ENCODE data around the gene INHBB.
A peak's percentile ranks its signal among the peaks of the same experiment; 100 is the strongest.

INHBB gene

GRCh38 chr2:120376101-120376500, 30.2 kb downstream of the INHBB start:
- Histone ChIP-seq H3K9me3 (no peaks in the 10 kb centered on the region), H3K4me3 (no peak overlapping the region), H4K20me1 (no peaks in the 10 kb centered on the region), H3K36me3 (no peaks in the 10 kb centered on the region), H3K4me1 (peaks cover 53% of the 10 kb centered on the region), H3K27me3 (no peaks in the 10 kb centered on the region), H3K4me2 (peak overlapping the region; percentile 47), H3K9ac (no peak overlapping the region), H3K27ac (peak overlapping the region; percentile 9; the same call in 1 of the 2 replicates)
- TF ChIP-seq Cebpa-rat (IDR thresholded peaks at IDR 0.05) = no peak

- Histone ChIP-seq H3K36me3 (no peaks in the 10 kb centered on the region), H3K4me2 (peak overlapping the region; percentile 47), H3K27me3 (no peaks in the 10 kb centered on the region), H3K27ac (no peak overlapping the region), H3K9me3 (no peaks in the 10 kb centered on the region), H3K4me1 (peaks cover 50% of the 10 kb centered on the region), H3K4me3 (no peak overlapping the region), H3K9ac (no peak overlapping the region), H4K20me1 (no peaks in the 10 kb centered on the region)
- TF ChIP-seq Cebpa-rat (IDR thresholded peaks at IDR 0.05) = no peak
Observed at GRCh38 chr2:120376679-120377640, 31.0 kb downstream of the INHBB start.

- H3K9me3 ChIP-seq = no peaks in the 10 kb centered on the region
- no peak overlapping the region for H3K27ac ChIP-seq
- H3K9ac ChIP-seq = no peak overlapping the region
- no peaks in the 10 kb centered on the region for H3K27me3 ChIP-seq
- H3K4me2 ChIP-seq = no peak overlapping the region
- H3K36me3 ChIP-seq = no peaks in the 10 kb centered on the region
- H3K4me3 ChIP-seq = no peak overlapping the region
- no peak for TF ChIP-seq Cebpa-rat (IDR thresholded peaks at IDR 0.05)
- no peaks in the 10 kb centered on the region for H4K20me1 ChIP-seq
- H3K4me1 ChIP-seq = peaks cover 38% of the 10 kb centered on the region
Observed at GRCh38 chr2:120378605-120379004, 32.7 kb downstream of the INHBB start.

- Histone ChIP-seq H3K9me3 (no peaks in the 10 kb centered on the region), H3K4me2 (no peak overlapping the region), H3K4me3 (no peak overlapping the region), H3K27ac (no peak overlapping the region), H4K20me1 (no peaks in the 10 kb centered on the region), H3K4me1 (peaks cover 25% of the 10 kb centered on the region), H3K27me3 (no peaks in the 10 kb centered on the region), H3K9ac (no peak overlapping the region), H3K36me3 (no peaks in the 10 kb centered on the region)
- no peak for TF ChIP-seq Cebpa-rat (IDR thresholded peaks at IDR 0.05)
Observed at GRCh38 chr2:120379916-120380893, 34.3 kb downstream of the INHBB start.

GRCh38 chr2:120381192-120381591, 35.3 kb downstream of the INHBB start:
- Histone ChIP-seq H3K27ac (no peak overlapping the region), H3K4me1 (peaks cover 21% of the 10 kb centered on the region), H4K20me1 (no peaks in the 10 kb centered on the region), H3K36me3 (no peaks in the 10 kb centered on the region), H3K9ac (no peak overlapping the region), H3K4me3 (no peak overlapping the region), H3K4me2 (no peak overlapping the region), H3K27me3 (no peaks in the 10 kb centered on the region), H3K9me3 (no peaks in the 10 kb centered on the region)
- no peak for TF ChIP-seq Cebpa-rat (IDR thresholded peaks at IDR 0.05)

- no peaks in the 10 kb centered on the region for H3K36me3 ChIP-seq
- H3K4me1 ChIP-seq = peaks cover 16% of the 10 kb centered on the region
- H3K9me3 ChIP-seq = no peaks in the 10 kb centered on the region
- no peak for TF ChIP-seq Cebpa-rat (IDR thresholded peaks at IDR 0.05)
- H3K4me2 ChIP-seq = no peak overlapping the region
- H3K9ac ChIP-seq = no peak overlapping the region
- H4K20me1 ChIP-seq = no peaks in the 10 kb centered on the region
- H3K27ac ChIP-seq = no peak overlapping the region
- no peak overlapping the region for H3K4me3 ChIP-seq
- no peaks in the 10 kb centered on the region for H3K27me3 ChIP-seq
Observed at GRCh38 chr2:120381661-120382060, 35.7 kb downstream of the INHBB start.

- no peak for TF ChIP-seq Cebpa-rat (IDR thresholded peaks at IDR 0.05)
- Histone ChIP-seq H3K9ac (no peak overlapping the region), H3K4me3 (no peak overlapping the region), H3K4me1 (peaks cover 7% of the 10 kb centered on the region), H4K20me1 (no peaks in the 10 kb centered on the region), H3K27ac (no peak overlapping the region), H3K4me2 (no peak overlapping the region), H3K27me3 (no peaks in the 10 kb centered on the region), H3K36me3 (no peaks in the 10 kb centered on the region), H3K9me3 (no peaks in the 10 kb centered on the region)
Observed at GRCh38 chr2:120382541-120383144, 36.7 kb downstream of the INHBB start.

GRCh38 chr2:120383191-120383590, 37.3 kb downstream of the INHBB start:
- H3K9ac ChIP-seq = no peak overlapping the region
- no peaks in the 10 kb centered on the region for H3K27me3 ChIP-seq
- H4K20me1 ChIP-seq = no peaks in the 10 kb centered on the region
- no peak overlapping the region for H3K4me2 ChIP-seq
- no peak for TF ChIP-seq Cebpa-rat (IDR thresholded peaks at IDR 0.05)
- H3K4me1 ChIP-seq = peaks cover 6% of the 10 kb centered on the region
- H3K4me3 ChIP-seq = no peak overlapping the region
- no peaks in the 10 kb centered on the region for H3K9me3 ChIP-seq
- H3K36me3 ChIP-seq = no peaks in the 10 kb centered on the region
- no peak overlapping the region for H3K27ac ChIP-seq

- no peak overlapping the region for H3K27ac ChIP-seq
- no peak overlapping the region for H3K9ac ChIP-seq
- H3K9me3 ChIP-seq = no peaks in the 10 kb centered on the region
- H3K4me1 ChIP-seq = peaks cover 6% of the 10 kb centered on the region
- TF ChIP-seq Cebpa-rat (IDR thresholded peaks at IDR 0.05) = no peak
- no peaks in the 10 kb centered on the region for H4K20me1 ChIP-seq
- no peak overlapping the region for H3K4me2 ChIP-seq
- H3K4me3 ChIP-seq = no peak overlapping the region
- no peaks in the 10 kb centered on the region for H3K27me3 ChIP-seq
- no peaks in the 10 kb centered on the region for H3K36me3 ChIP-seq
Observed at GRCh38 chr2:120383631-120384340, 37.9 kb downstream of the INHBB start.
